OCI-LY1 (cell line): ENCODE results near the gene SEC23A.

Experiments used
- CTCF ChIP-seq: fragments of 200-600 bp; sonication (generic), shearing (Covaris generic); IDR thresholded peaks from 2 replicates; pipeline ENCODE4 v1.5.1; 2017; ENCODE audit warnings: mild to moderate bottlenecking, antibody characterized with exemption, low read length, moderate library complexity, mixed read lengths
- EZH2 ChIP-seq: fragments of 200-600 bp; sonication (generic), shearing (Covaris generic); IDR thresholded peaks from 2 replicates; pipeline ENCODE4 v1.8.0; 2017; ENCODE audit warnings: borderline replicate concordance, mixed run types, mild to moderate bottlenecking, antibody characterized with exemption, low read length, moderate library complexity, mixed read lengths

GRCh38 chr14:39055786-39056474, 47.1 kb downstream of the SEC23A start:
- TF ChIP-seq EZH2 (no peak), CTCF (no peak)
